HFF-Myc (cell line): Measurements from ENCODE around the gene PRPF31.

ENCODE experiments used
- DNase-seq: peaks from one replicate; pipeline ENCODE4 v3.0.0-alpha.2; 2011; ENCODE audit warnings: low read depth; ENCODE audit errors: extremely low read depth
- H3K4me3 ChIP-seq: replicated peaks from 2 replicates; pipeline ENCODE4 v1.5.1; 2011; ENCODE audit warnings: low read depth, mild to moderate bottlenecking, control low read depth, low read length
- TF ChIP-seq, protein P1 (sequence below): IDR thresholded peaks from 2 replicates; pipeline ENCODE4 v1.5.1; 2012; ENCODE audit warnings: mild to moderate bottlenecking, low read depth, low read length, control low read depth; ENCODE audit errors: missing control alignments

Gene PRPF31

DNA sequence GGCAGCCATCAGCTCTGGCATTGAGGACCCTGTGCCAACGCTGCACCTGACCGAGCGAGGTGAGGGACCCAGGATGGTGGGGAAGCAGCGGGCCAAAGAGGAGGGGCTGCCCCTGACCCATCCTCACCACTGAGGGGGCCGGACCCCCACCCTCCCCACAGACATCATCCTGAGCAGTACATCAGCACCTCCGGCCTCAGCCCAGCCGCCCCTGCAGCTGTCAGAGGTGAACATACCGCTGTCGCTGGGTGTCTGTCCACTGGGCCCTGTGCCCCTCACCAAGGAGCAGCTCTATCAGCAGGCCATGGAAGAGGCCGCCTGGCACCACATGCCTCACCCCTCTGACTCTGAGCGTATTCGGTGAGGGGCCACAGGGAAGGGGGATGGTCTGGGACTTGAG is 36.7 kb downstream of the PRPF31 start:
- DNase-seq = no peak
- TF ChIP-seq, protein P1, sequence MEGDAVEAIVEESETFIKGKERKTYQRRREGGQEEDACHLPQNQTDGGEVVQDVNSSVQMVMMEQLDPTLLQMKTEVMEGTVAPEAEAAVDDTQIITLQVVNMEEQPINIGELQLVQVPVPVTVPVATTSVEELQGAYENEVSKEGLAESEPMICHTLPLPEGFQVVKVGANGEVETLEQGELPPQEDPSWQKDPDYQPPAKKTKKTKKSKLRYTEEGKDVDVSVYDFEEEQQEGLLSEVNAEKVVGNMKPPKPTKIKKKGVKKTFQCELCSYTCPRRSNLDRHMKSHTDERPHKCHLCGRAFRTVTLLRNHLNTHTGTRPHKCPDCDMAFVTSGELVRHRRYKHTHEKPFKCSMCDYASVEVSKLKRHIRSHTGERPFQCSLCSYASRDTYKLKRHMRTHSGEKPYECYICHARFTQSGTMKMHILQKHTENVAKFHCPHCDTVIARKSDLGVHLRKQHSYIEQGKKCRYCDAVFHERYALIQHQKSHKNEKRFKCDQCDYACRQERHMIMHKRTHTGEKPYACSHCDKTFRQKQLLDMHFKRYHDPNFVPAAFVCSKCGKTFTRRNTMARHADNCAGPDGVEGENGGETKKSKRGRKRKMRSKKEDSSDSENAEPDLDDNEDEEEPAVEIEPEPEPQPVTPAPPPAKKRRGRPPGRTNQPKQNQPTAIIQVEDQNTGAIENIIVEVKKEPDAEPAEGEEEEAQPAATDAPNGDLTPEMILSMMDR = no peak
- no peak overlapping the region for H3K4me3 ChIP-seq

DNA sequence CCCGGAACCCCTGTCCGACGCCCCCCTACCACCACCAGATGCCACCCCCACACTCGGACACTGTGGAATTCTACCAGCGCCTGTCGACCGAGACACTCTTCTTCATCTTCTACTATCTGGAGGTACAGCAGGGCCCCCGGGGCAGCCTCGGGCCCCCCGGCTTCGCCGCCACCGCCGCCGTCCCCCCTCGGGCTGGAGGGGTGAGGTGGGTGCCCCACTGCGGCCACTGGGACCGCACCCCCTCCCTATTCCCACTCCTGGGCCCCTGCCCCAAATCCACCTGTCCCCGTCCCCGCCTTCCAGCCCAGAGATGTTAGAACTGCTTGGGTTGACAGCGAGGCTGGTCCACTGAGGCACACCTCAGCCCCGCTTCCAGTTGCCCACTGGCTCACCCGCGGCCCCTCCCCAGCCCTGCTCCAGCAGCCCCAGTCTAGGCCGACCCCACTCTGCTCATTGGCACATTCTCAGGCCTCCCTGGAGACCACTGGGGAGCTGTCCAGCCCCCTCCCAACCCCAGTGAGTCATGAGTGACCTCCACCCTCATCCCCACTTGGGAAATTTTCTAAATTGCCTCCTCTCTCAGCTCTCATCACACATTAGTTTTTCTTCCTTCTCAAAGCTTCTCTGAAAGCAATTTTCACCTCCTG is 37.4 kb downstream of the PRPF31 start:
- no peak for DNase-seq
- H3K4me3 ChIP-seq = no peak overlapping the region
- TF ChIP-seq, protein P1 = no peak

DNA sequence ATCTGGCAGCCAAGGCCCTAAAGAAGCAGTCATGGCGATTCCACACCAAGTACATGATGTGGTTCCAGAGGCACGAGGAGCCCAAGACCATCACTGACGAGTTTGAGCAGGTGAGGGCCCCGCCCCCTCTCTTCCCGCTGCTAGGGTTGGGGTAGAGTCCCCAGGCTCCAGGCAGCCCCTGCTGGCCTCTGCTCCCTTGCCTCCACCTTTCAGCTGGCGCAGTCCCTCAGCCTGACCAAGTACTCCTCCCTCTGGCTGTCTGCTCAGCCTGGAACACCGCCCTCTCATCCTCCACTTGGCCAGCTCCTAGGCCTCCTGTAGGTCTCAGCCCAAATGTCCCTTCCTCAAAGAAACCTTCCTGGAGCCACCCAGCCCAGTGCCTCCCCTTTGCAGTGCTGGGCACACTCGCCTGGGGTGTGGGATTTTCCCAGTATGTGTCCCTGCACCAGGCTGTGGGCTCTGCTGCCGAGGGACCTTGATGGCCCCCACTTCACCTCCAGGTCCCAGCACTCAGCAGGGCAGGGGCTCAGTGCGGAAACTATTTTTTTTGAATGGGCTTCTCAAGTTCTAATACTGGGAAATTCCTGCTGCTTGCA is 38.3 kb downstream of the PRPF31 start:
- no peak overlapping the region for H3K4me3 ChIP-seq
- TF ChIP-seq, protein P1 = no peak
- no peak for DNase-seq

DNA sequence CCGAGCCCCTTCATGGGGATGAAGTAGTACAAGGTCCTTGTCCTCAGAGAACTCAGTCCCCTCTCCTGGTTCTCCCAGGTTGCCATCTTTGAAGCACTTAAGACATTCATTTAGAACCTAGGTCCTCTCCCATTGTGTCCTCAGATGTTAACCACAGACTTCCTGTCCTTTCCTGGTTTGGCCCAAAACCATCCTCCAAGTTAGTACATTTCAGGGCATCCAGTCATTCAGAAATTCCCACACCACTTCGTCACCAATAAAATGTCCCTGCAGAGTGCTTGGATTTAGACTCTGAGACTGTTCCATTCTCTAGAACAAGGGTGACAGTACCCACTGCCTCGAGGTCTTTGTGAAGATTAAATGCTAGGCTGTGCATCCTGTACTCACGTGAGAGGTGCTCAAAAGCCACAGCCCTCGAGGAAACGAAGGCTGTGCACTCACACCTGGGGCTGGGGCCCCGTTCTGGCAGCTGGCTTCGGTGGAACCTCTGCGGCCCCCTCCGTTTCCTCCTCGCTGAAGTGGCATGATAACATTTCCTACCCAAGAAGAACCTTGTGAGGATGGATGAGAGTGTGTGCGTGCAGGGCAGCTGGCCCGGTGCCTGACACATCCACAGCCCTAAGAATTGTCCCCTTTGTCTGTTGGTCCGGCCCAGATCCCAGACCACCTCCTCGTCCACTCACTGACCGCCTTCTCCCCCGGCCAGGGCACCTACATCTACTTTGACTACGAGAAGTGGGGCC is 39.2 kb downstream of the PRPF31 start:
- TF ChIP-seq, protein P1 = no peak
- no peak for DNase-seq

DNA sequence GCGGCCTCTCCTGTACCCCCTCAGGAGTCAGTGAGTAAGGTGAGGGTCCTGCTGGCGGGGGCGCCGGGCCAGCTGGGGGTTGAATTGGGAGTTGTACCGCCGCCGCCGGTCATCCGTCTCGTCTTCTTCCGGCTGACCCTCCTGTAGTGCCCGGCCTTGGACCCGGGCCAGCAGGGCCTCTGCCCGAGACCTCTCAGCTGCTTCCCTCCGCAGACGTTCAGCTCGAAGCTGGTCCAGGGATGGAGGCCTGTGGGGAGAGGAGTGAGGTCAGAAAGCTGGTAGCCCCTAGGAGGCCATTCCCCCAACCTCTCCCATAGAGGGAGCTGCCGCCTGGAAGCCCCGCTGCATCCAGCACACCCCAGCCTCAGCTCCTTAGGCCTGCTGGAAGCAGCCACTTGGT is 40.1 kb downstream of the PRPF31 start:
- H3K4me3 ChIP-seq = no peak overlapping the region
- TF ChIP-seq, protein P1 = no peak
- DNase-seq = no peak

More for the DNA sequence above, 39.2 kb downstream of the PRPF31 start:
- H3K4me3 ChIP-seq = no peak overlapping the region

DNA sequence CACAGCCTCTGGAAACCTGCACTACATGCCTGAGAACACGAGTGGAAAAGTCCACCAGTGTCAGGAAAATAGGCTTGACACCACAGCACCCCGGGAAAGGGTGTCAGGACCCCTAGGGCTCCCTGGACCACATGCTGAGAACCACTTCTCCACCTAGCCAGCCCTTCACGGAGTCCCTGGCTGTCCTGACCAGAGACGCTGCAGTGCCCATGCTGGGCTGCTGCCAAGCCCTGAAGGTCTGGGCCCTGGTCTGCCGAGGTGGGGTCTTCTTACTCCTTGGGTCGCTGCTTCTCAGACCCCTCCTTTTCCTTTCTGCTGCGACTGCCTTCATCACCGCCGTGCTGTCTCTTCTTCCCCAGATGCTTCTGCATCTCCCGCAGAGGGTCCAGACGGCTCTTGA is 40.9 kb downstream of the PRPF31 start:
- no peak for DNase-seq
- TF ChIP-seq, protein P1 = no peak

More for the DNA sequence above, 40.9 kb downstream of the PRPF31 start:
- H3K4me3 ChIP-seq = no peak overlapping the region
